Glutamatergic neuron (in vitro differentiated cells): ENCODE measurements around the gene SEC62. TPM values are rescaled to one million over a fixed set of nuclear protein-coding genes. Genes with fewer than 3 reads are reported as not detected.
"Not testable (repeated sequence)": the region's sequence is repeated elsewhere in the genome, so short reads cannot be mapped to it uniquely, and the experiment has no call there.

Experiments used
- DNase-seq: peaks from one replicate; pipeline ENCODE4 v3.0.0; 2022
- H3K27ac Mint-ChIP-seq: one replicate; pipeline ENCODE4 v1.8.0; 2020; ENCODE audit warnings: mild to moderate bottlenecking, mixed read lengths, inconsistent platforms; ENCODE audit not compliant: unreplicated experiment
- H3K27me3 Mint-ChIP-seq: one replicate; pipeline ENCODE4 v1.8.0; 2020; ENCODE audit warnings: mild to moderate bottlenecking, moderate library complexity, mixed read lengths, inconsistent platforms; ENCODE audit not compliant: unreplicated experiment
- H3K36me3 Mint-ChIP-seq: one replicate; pipeline ENCODE4 v1.8.0; 2020; ENCODE audit warnings: mild to moderate bottlenecking, mixed read lengths, inconsistent platforms; ENCODE audit not compliant: unreplicated experiment
- H3K4me1 Mint-ChIP-seq: one replicate; pipeline ENCODE4 v1.8.0; 2020; ENCODE audit warnings: mild to moderate bottlenecking, low read depth, mixed read lengths, inconsistent platforms; ENCODE audit not compliant: unreplicated experiment
- H3K4me3 Mint-ChIP-seq: one replicate; pipeline ENCODE4 v1.8.0; 2020; ENCODE audit warnings: mild to moderate bottlenecking, mixed read lengths, inconsistent platforms; ENCODE audit not compliant: unreplicated experiment
- H3K9me3 Mint-ChIP-seq: one replicate; pipeline ENCODE4 v1.8.0; 2020; ENCODE audit warnings: mild to moderate bottlenecking, moderate library complexity, mixed read lengths, inconsistent platforms; ENCODE audit not compliant: unreplicated experiment
- total RNA-seq: library from RNA; stranded (reverse); fragmentation: NEBNext Ultra II Directional; extraction: Animal tissue kit (Norgen Biotek cat#: 25700); gene quantifications from one replicate; pipeline ENCODE4 v1.2.1, GENCODE V29; 2021; ENCODE audit not compliant: unreplicated experiment
- TF ChIP-seq, protein P1 (sequence below): fragments of 200-600 bp; sonication (generic); IDR thresholded peaks from one replicate; pipeline ENCODE4 v1.5.0; 2021; ENCODE audit not compliant: partially characterized antibody, unreplicated experiment

SEC62 gene
- total RNA-seq, 1 donor from 2014 or later, result 75.5 TPM

DNA sequence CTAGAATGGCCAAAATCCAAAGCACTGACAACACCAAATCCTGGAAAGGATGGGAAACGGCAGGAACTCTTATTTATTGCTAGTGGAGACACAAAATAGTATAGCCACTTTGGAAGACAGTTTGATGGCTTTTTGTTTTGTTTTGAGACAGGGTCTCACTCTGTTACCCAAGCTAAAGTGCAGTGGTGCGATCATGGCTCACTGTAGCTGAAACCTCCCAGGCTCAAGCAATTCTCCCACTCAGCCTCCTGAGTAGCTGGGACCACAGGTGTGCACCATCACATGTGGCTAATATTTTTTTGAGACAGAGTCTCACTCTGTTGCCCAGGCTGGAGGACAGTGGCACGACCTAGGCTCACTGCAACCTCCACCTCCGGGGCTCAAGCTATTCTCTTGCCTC lies 43.9 kb downstream of the SEC62 start:
- Mint-ChIP-seq H3K36me3 (no peaks in the 10 kb centered on the region), H3K27me3 (no peaks in the 10 kb centered on the region), H3K4me1 (no peaks in the 10 kb centered on the region), H3K27ac (no peak overlapping the region), H3K9me3 (peaks cover 2% of the 10 kb centered on the region), H3K4me3 (no peak overlapping the region)
- TF ChIP-seq, protein P1, sequence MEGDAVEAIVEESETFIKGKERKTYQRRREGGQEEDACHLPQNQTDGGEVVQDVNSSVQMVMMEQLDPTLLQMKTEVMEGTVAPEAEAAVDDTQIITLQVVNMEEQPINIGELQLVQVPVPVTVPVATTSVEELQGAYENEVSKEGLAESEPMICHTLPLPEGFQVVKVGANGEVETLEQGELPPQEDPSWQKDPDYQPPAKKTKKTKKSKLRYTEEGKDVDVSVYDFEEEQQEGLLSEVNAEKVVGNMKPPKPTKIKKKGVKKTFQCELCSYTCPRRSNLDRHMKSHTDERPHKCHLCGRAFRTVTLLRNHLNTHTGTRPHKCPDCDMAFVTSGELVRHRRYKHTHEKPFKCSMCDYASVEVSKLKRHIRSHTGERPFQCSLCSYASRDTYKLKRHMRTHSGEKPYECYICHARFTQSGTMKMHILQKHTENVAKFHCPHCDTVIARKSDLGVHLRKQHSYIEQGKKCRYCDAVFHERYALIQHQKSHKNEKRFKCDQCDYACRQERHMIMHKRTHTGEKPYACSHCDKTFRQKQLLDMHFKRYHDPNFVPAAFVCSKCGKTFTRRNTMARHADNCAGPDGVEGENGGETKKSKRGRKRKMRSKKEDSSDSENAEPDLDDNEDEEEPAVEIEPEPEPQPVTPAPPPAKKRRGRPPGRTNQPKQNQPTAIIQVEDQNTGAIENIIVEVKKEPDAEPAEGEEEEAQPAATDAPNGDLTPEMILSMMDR, result no peak
- DNase-seq, result no peak

DNA sequence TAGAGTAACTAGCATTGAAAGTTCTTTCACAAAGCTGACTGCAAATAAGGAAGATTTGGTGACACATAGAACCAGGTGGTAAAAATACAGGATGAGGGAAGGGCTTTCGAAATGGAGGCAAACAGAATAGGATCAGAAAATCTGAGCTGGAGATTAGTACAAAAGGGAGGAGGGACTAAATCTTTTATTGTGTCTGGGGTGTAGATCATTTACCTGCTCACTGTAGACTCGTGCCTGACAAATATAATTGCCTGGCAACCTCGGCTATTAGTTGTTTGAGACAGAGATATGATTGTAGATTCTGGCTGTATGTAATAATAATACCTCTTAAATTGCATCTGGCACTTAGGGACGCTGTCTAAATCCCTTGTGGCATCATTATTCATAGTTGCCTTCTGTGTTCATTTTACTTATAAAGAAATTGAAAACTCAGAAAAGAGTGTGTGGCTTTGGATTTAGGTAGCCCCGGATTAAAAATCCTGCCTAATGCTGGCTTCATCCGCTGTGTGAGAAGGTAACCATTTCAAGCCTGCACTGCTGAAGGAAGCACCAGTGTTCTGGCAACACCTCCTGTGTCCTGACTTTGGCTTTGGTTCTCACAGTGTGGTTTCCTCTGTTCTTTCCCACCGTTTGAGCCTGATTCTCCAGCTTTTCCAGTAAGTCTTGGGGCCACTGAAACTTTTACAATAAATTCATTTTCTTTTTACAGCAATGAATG lies 46.2 kb downstream of the SEC62 start:
- DNase-seq, result no peak
- H3K27me3 Mint-ChIP-seq, result no peaks in the 10 kb centered on the region
- H3K36me3 Mint-ChIP-seq, result no peaks in the 10 kb centered on the region
- H3K4me3 Mint-ChIP-seq, result no peak overlapping the region
- H3K27ac Mint-ChIP-seq, result no peak overlapping the region
- no peaks in the 10 kb centered on the region for H3K9me3 Mint-ChIP-seq
- H3K4me1 Mint-ChIP-seq, result no peaks in the 10 kb centered on the region
- TF ChIP-seq, protein P1, result no peak

DNA sequence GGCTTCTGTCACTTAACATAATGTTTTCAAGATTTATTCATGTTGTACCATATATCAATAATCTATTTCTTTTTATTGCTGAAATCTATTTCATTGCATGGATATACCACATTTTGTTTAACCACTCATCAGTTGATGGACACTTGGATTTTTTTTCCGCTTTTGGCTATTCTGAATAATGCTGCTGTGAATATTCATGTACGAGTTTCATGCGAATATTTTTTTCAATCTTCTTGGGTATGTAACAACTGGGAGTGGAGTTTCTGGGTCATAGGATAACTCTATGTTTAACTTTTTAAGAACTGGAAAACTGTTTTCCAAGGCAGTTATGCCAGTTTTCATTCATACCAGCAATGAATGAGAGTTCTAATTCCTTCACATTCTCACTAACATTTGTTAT lies 49.5 kb downstream of the SEC62 start:
- no peak for DNase-seq
- H3K27me3 Mint-ChIP-seq, result no peaks in the 10 kb centered on the region
- H3K27ac Mint-ChIP-seq, result no peak overlapping the region
- no peaks in the 10 kb centered on the region for H3K36me3 Mint-ChIP-seq
- no peak overlapping the region for H3K4me3 Mint-ChIP-seq
- TF ChIP-seq, protein P1, result no peak
- no peaks in the 10 kb centered on the region for H3K4me1 Mint-ChIP-seq
- H3K9me3 Mint-ChIP-seq, result no peaks in the 10 kb centered on the region

DNA sequence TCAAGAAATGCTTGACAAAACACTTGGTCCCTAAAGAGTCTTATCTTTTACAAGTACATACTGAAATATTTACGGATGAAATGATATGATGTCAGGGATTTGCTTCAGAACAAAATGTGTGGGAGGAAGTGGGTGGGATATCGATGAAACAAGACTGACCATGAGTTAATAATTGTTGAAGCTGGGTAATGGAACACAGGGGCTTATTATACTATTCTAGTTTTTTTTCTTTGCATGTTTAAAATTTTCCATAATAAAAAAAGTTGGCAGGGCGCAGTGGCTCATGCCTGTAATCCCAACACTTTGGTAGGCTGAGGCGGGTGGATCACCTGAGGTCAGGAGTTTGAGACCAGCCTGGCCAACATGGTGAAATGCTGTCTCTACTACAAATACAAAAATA lies 52.7 kb downstream of the SEC62 start:
- H3K4me3 Mint-ChIP-seq, H3K27me3 Mint-ChIP-seq, H3K4me1 Mint-ChIP-seq, H3K36me3 Mint-ChIP-seq, DNase-seq, H3K27ac Mint-ChIP-seq, H3K9me3 Mint-ChIP-seq: not testable (repeated sequence)

DNA sequence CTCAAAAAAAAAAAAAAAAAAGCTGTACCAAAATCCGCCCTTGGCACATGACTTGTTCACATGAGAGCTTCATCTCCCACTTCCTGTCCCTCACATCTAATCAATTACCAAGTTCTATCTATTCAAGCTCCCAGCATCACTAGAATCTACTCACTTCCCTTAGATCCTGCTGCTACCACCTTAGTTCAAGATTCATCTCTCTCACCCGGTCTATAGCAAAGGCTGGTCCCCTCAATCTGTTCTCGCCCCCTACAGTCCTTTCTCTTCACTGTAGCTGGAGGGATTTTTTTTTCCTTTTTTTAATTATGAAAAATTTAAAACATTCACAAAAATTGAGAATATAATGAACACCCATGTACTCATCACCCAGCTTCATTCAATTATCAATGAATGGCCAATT lies 54.5 kb downstream of the SEC62 start:
- TF ChIP-seq, protein P1, result no peak
- Mint-ChIP-seq H3K9me3 (no peaks in the 10 kb centered on the region), H3K36me3 (no peaks in the 10 kb centered on the region), H3K4me1 (no peaks in the 10 kb centered on the region), H3K27ac (no peak overlapping the region), H3K4me3 (no peak overlapping the region), H3K27me3 (peaks cover 4% of the 10 kb centered on the region)
- DNase-seq, result no peak
